ENCODE data around the gene ECD. TPM values are rescaled to one million over a fixed set of nuclear protein-coding genes. Genes with fewer than 3 reads are reported as not detected.

ECD gene
- 21.4 and 30.9 TPM in 2 replicates for polyA plus RNA-seq (2012; rRNA removed)
- 27.2 and 27.6 TPM in 2 replicates for polyA plus RNA-seq (2012; cell fraction: cytosol; rRNA removed)
- polyA plus RNA-seq (2012; cell fraction: nucleus; rRNA removed): 16.3 and 38.9 TPM in 2 replicates

- peak within 1 kb of the TSS; percentile 64 to 83 for H3K4me3 ChIP-seq (ENCODE audit: low read depth in 2 of 2, low read length in 1 of 2)
- peaks cover 16% of the 10 kb centered on the region for H3F3A ChIP-seq (replicated peaks; ENCODE audit: insufficient read depth)
- peak within 1 kb of the TSS; percentile 85 to 93 for H3K27ac ChIP-seq (ENCODE audit: low read depth in 2 of 2, low read length in 1 of 2)
- no peaks in the 10 kb centered on the region for H3K9me3 ChIP-seq
- WGBS (ENCODE audit: low lambda C conversion rate): 2% methylated on average over 34 of the region's 49 CpGs
- peaks cover 9% of the 10 kb centered on the region for H4K20me1 ChIP-seq (ENCODE audit: insufficient read depth)
- ChIA-PET POLR2A (interaction anchor here (1.5 kb wide), 1 partner anchor 57 kb away, joined by 7 read pairs; the partner anchor contains the start of gene NUDT13), CTCF (interaction anchor here (0.9 to 2.3 kb wide), 5 partner anchors 9 to 73 kb away, joined by 3 to 15 read pairs (median 3); no protein-coding TSS in a partner anchor)
- no peaks in the 10 kb centered on the region; a peak in 2 of 4 replicates for H3K4me1 ChIP-seq (ENCODE audit: control insufficient read depth in 1 of 2, insufficient read depth in 2 of 2, low read depth in 1 of 2, low read length in 1 of 2)
- H3K9me2 ChIP-seq: no peaks in the 10 kb centered on the region
- peak; percentile 95 for DNase-seq
- H3K4me2 ChIP-seq: peak within 1 kb of the TSS; percentile 78
- H2AFZ ChIP-seq (ENCODE audit: low read depth): peak within 1 kb of the TSS; percentile 77
- H3K36me3 ChIP-seq (replicated peaks in 1 of 2; ENCODE audit: control insufficient read depth in 1 of 2, insufficient read depth in 2 of 2, low read length in 1 of 2): peaks cover 8 to 27% of the 10 kb centered on the region in 2 experiments
- H3K27me3 ChIP-seq (ENCODE audit: insufficient read depth): no peaks in the 10 kb centered on the region
- peaks cover 78% of the 10 kb centered on the region for H3K79me2 ChIP-seq (ENCODE audit: insufficient read depth)
- H3K9ac ChIP-seq: peak within 1 kb of the TSS; percentile 89
- no peak for TF ChIP-seq RXRA (IDR thresholded peaks at IDR 0.05; ENCODE audit: borderline replicate concordance, low read depth)
- TF ChIP-seq FOXM1 (IDR thresholded peaks at IDR 0.05; ENCODE audit: low read depth): no peak
- no peak for TF ChIP-seq EZH2phosphoT487 (IDR thresholded peaks at IDR 0.05; ENCODE audit: borderline replicate concordance, low read depth)
- no peak for TF ChIP-seq NFIC (IDR thresholded peaks at IDR 0.05; ENCODE audit: borderline replicate concordance)
- TF ChIP-seq TCF12 (IDR thresholded peaks at IDR 0.05): 0 out of 2 replicates have a peak, but pooled peaks have one; percentile 12
- no peak for TF ChIP-seq USF1 (IDR thresholded peaks at IDR 0.05; ENCODE audit: borderline replicate concordance, low read depth)
- TF ChIP-seq NRF1 (IDR thresholded peaks at IDR 0.05; ENCODE audit: low read depth, low read length): no peak
- no peak for TF ChIP-seq USF2 (IDR thresholded peaks at IDR 0.05; ENCODE audit: borderline replicate concordance, low read depth, low read length)
- TF ChIP-seq SIN3A (IDR thresholded peaks at IDR 0.05; ENCODE audit: borderline replicate concordance, low read depth, low read length): no peak
- TF ChIP-seq EP300 (IDR thresholded peaks at IDR 0.05; ENCODE audit: borderline replicate concordance in 1 of 2, low read depth in 1 of 2, low read length in 1 of 2): no peak
- peak; percentile 59; the same call in 1 of the 2 replicates for TF ChIP-seq MXI1 (IDR thresholded peaks at IDR 0.05; ENCODE audit: low read depth, low read length)
- TF ChIP-seq RCOR1 (IDR thresholded peaks at IDR 0.05; ENCODE audit: low read length): peak; percentile 31; the same call in 1 of the 2 replicates
- TF ChIP-seq REST (IDR thresholded peaks at IDR 0.05; ENCODE audit: low read depth, low read length): peak; percentile 68; the same call in 1 of the 2 replicates
- TF ChIP-seq POLR2AphosphoS5 (IDR thresholded peaks at IDR 0.05; ENCODE audit: low read depth, low read length): peak; percentile 92
- peak; percentile 82 for TF ChIP-seq CHD2 (IDR thresholded peaks at IDR 0.05; ENCODE audit: low read length, partially characterized antibody)
- peak; percentile 18; the same call in 1 of the 2 replicates for TF ChIP-seq YY1 (IDR thresholded peaks at IDR 0.05; ENCODE audit: low read depth)
- no peak for TF ChIP-seq IRF3 (IDR thresholded peaks at IDR 0.05; ENCODE audit: low read depth, low read length)
- TF ChIP-seq CTCF (IDR thresholded peaks at IDR 0.05): peak; percentile 28; the same call in 1 of the 2 replicates
- no peak for TF ChIP-seq MEF2A (IDR thresholded peaks at IDR 0.05; ENCODE audit: borderline replicate concordance, low read depth)
- TF ChIP-seq GATA2 (CRISPR knock-in tag; IDR thresholded peaks at IDR 0.05): no peak
- TF ChIP-seq FOXJ3 (CRISPR knock-in tag; IDR thresholded peaks at IDR 0.05): no peak
- TF ChIP-seq SMC3 (IDR thresholded peaks at IDR 0.05; ENCODE audit: low read depth, low read length): no peak
- peak; percentile 79 for TF ChIP-seq ELF1 (IDR thresholded peaks at IDR 0.05)
Observed at GRCh38 chr10:73167783-73168464, at the start of gene ECD, which contains the start of gene FAM149B1. Gene ECD, minus strand, starts transcription at chr10:73168008. Its CDS starts 4,071 bp downstream, at chr10:73163937. Gene FAM149B1, plus strand, starts transcription at chr10:73168119. Its CDS starts 221 bp downstream, at chr10:73168340.
